IMR-90 (cell line): ENCODE results near the gene ZNF346. TPM values are rescaled to one million over a fixed set of nuclear protein-coding genes. Genes with fewer than 3 reads are reported as not detected.

ENCODE experiments used
- ATAC-seq: fragments of 200-7000 bp; cut with Tn5 transposase; 2 replicates; pipeline ENCODE4 v1.9.1; 2020; ENCODE audit warnings: low read depth, mild to moderate bottlenecking, moderate library complexity
- BruUV-seq: library from RNA; stranded (reverse); fragments of 400-500 nt; replicated peaks from 2 replicates; lab custom pipeline; 2021; lab: Mats Ljungman, UMichigan
- CTCF ChIA-PET: fragments of 300-600 bp; formaldehyde crosslinking; extraction: SDS; loops from one replicate; lab custom pipeline; 2021; ENCODE audit warnings: antibody characterized with exemption; lab: Yijun Ruan, JAX
- POLR2A ChIA-PET: fragments of 300-600 bp; sonication (Branson Sonifier 250); formaldehyde crosslinking; loops from one replicate; lab custom pipeline; 2022; ENCODE audit warnings: antibody characterized with exemption; ENCODE audit not compliant: unreplicated experiment; lab: Charles Lee
- DNase-seq: peaks from one replicate; pipeline ENCODE4 v3.0.0; 2013
- H2AFZ ChIP-seq: replicated peaks from 2 replicates; pipeline ENCODE3; 2013; ENCODE audit warnings: low read length, mild to moderate bottlenecking; ENCODE audit not compliant: poor library complexity
- H2AK5ac ChIP-seq: 2 replicates; pipeline ENCODE4 v1.6.1; 2013; ENCODE audit warnings: low read depth, low read length, inconsistent platforms
- H2AK9ac ChIP-seq: replicated peaks from 2 replicates; pipeline ENCODE3; 2013; ENCODE audit warnings: mild to moderate bottlenecking, low read depth, low read length, moderate library complexity; ENCODE audit not compliant: poor library complexity
- H2BK120ac ChIP-seq: 2 replicates; pipeline ENCODE4 v1.6.1; 2013; ENCODE audit warnings: low read depth, low read length, inconsistent platforms
- H2BK15ac ChIP-seq: 3 replicates; pipeline ENCODE4 v1.6.1; 2013; ENCODE audit warnings: low read depth, low read length, inconsistent platforms
- H2BK20ac ChIP-seq: 2 replicates; pipeline ENCODE4 v1.6.1; 2013; ENCODE audit warnings: low read depth, mild to moderate bottlenecking, inconsistent platforms, low read length, moderate library complexity
- H2BK5ac ChIP-seq: 2 replicates; pipeline ENCODE4 v1.6.1; 2013; ENCODE audit warnings: mild to moderate bottlenecking, low read depth, low read length, inconsistent platforms; ENCODE audit not compliant: poor library complexity, severe bottlenecking
- H3K14ac ChIP-seq: replicated peaks from 2 replicates; pipeline ENCODE4 v1.6.1; 2013; ENCODE audit warnings: low read depth, low read length, inconsistent platforms
- H3K18ac ChIP-seq: 2 replicates; pipeline ENCODE4 v1.6.1; 2013; ENCODE audit warnings: low read depth, low read length, control low read depth
- H3K23ac ChIP-seq: 2 replicates; pipeline ENCODE4 v1.6.1; 2013; ENCODE audit warnings: low read depth, low read length, inconsistent platforms
- H3K27ac ChIP-seq: 2 replicates; pipeline ENCODE4 v1.5.1; 2013; ENCODE audit warnings: mild to moderate bottlenecking, control low read depth, low read length; ENCODE audit not compliant: insufficient read depth
- H3K27me3 ChIP-seq: 2 replicates; pipeline ENCODE4 v1.6.1; 2013; ENCODE audit warnings: low read length; ENCODE audit not compliant: control insufficient read depth, insufficient read depth
- H3K36me3 ChIP-seq: 2 replicates; pipeline ENCODE4 v1.6.1; 2013; ENCODE audit warnings: low read length, mixed read lengths; ENCODE audit not compliant: control insufficient read depth, insufficient read depth
- H3K4ac ChIP-seq: 2 replicates; pipeline ENCODE4 v1.6.1; 2013; ENCODE audit warnings: low read depth, low read length, inconsistent platforms
- H3K4me1 ChIP-seq: 2 replicates; pipeline ENCODE4 v1.6.1; 2013; ENCODE audit warnings: low read length, mixed read lengths; ENCODE audit not compliant: control insufficient read depth, insufficient read depth
- H3K4me2 ChIP-seq: 2 replicates; pipeline ENCODE4 v1.6.1; 2013; ENCODE audit warnings: low read depth, mild to moderate bottlenecking, control low read depth, low read length, moderate library complexity
- H3K4me3 ChIP-seq: 2 replicates; pipeline ENCODE4 v1.5.1; 2013; ENCODE audit warnings: low read depth, mild to moderate bottlenecking, control low read depth, low read length, moderate library complexity; ENCODE audit not compliant: insufficient read depth
- H3K56ac ChIP-seq: 2 replicates; pipeline ENCODE4 v1.6.1; 2013; ENCODE audit warnings: low read length, inconsistent platforms; ENCODE audit not compliant: insufficient read depth; ENCODE audit errors: extremely low read depth
- H3K79me1 ChIP-seq, 2 experiments: 2 replicates each; pipeline ENCODE4 v1.6.1; 2013; ENCODE audit warnings: low read length in 2 of 2, inconsistent platforms in 1 of 2, low read depth in 1 of 2
- H3K9ac ChIP-seq: 2 replicates; pipeline ENCODE4 v1.6.1; 2013; ENCODE audit warnings: low read depth, low read length, control low read depth
- H3K9me1 ChIP-seq: 2 replicates; pipeline ENCODE4 v1.6.1; 2013; ENCODE audit warnings: low read length, inconsistent platforms; ENCODE audit not compliant: insufficient read depth
- H3K9me3 ChIP-seq: 2 replicates; pipeline ENCODE4 v1.6.1; 2013; ENCODE audit warnings: low read length; ENCODE audit not compliant: control insufficient read depth, insufficient read depth
- H4K20me1 ChIP-seq: 2 replicates; pipeline ENCODE4 v1.6.1; 2013; ENCODE audit warnings: low read length, inconsistent platforms; ENCODE audit not compliant: insufficient read depth
- H4K5ac ChIP-seq: 2 replicates; pipeline ENCODE4 v1.6.1; 2013; ENCODE audit warnings: mild to moderate bottlenecking, low read depth, low read length, control low read depth
- H4K8ac ChIP-seq, 2 experiments: 2 replicates each; pipeline ENCODE4 v1.6.1; 2013; ENCODE audit warnings: low read depth in 2 of 2, low read length in 2 of 2, control low read depth in 1 of 2, inconsistent platforms in 1 of 2
- H4K91ac ChIP-seq: 2 replicates; pipeline ENCODE4 v1.6.1; 2013; ENCODE audit warnings: low read depth, low read length, inconsistent platforms; ENCODE audit not compliant: insufficient read depth
- BHLHE40 ChIP-seq: fragments of 150-350 bp; IDR thresholded peaks from 2 replicates; pipeline ENCODE4 v1.6.1; 2016; ENCODE audit warnings: mild to moderate bottlenecking, low read depth, low read length
- CEBPB ChIP-seq: IDR thresholded peaks from 2 replicates; pipeline ENCODE4 v1.6.1; 2012; ENCODE audit warnings: low read depth, low read length, improper control_type of control experiment
- CTCF ChIP-seq: conservative IDR thresholded peaks from 2 replicates; pipeline ENCODE4 v1.5.1; 2012; ENCODE audit warnings: mild to moderate bottlenecking, low read depth, low read length, improper control_type of control experiment
- ELK1 ChIP-seq: fragments of 150-350 bp; IDR thresholded peaks from 2 replicates; pipeline ENCODE4 v1.6.1; 2016; ENCODE audit warnings: low read depth, mild to moderate bottlenecking, low read length, moderate library complexity, borderline replicate concordance
- MAFK ChIP-seq: IDR thresholded peaks from 2 replicates; pipeline ENCODE4 v1.6.1; 2012; ENCODE audit warnings: low read depth, low read length, improper control_type of control experiment
- MAZ ChIP-seq: IDR thresholded peaks from 2 replicates; pipeline ENCODE4 v1.6.1; 2012; ENCODE audit warnings: low read depth, mild to moderate bottlenecking, low read length, improper control_type of control experiment, moderate library complexity, borderline replicate concordance
- MXI1 ChIP-seq: IDR thresholded peaks from 2 replicates; pipeline ENCODE4 v1.6.1; 2012; ENCODE audit warnings: low read depth, mild to moderate bottlenecking, low read length, moderate library complexity, borderline replicate concordance
- POLR2A ChIP-seq: IDR thresholded peaks from 2 replicates; pipeline ENCODE4 v1.6.1; 2012; ENCODE audit warnings: mild to moderate bottlenecking, low read depth, low read length
- RFX5 ChIP-seq: IDR thresholded peaks from 2 replicates; pipeline ENCODE4 v1.8.0; 2012; ENCODE audit warnings: low read depth, mild to moderate bottlenecking, low read length, moderate library complexity
- WGBS, 2 experiments: methylation state at CpG; one replicate each; pipeline versions ENCODE4 v1.1.5 to v1.1.7; 2013; ENCODE audit warnings: missing lambda C conversion rate in 2 of 2; ENCODE audit not compliant: insufficient read length in 1 of 2; ENCODE audit errors: extremely low coverage in 2 of 2; 5-methylcytosine and 5-hydroxymethylcytosine counted together
- dilution Hi-C: fragments of 300-500 bp; cut with HindIII; formaldehyde crosslinking; loops from one replicate; pipeline ENCODE4 v1.14.3; 2018; ENCODE audit warnings: low sequenced_read_pairs; ENCODE audit not compliant: unreplicated experiment
- in situ Hi-C: fragments of 300-500 bp; cut with MboI; formaldehyde crosslinking; loops from 3 replicates; pipeline ENCODE4 v1.14.3; 2019; ENCODE audit warnings: low sequenced_read_pairs, inconsistent platforms, mixed read lengths
- intact Hi-C: fragments of 100-400 bp; cut with micrococcal nuclease; formaldehyde crosslinking; loops from 2 replicates; pipeline ENCODE4 v1.10.0; 2022
- polyA plus RNA-seq, 3 experiments: library from polyadenylated mRNA; depleted of rRNA; stranded (reverse); fragments of >200 nt; gene quantifications; 2 replicates each; pipeline ENCODE4 v1.2.3, GENCODE V29; 2012; ENCODE audit warnings: low replicate concordance in 1 of 3
- total RNA-seq: library from RNA; depleted of rRNA; stranded (reverse); fragments of >200 nt; gene quantifications from 2 replicates; pipeline ENCODE4 v1.2.3, GENCODE V29; 2012
- TF ChIP-seq, protein P1 (sequence below): fragments of 150-350 bp; IDR thresholded peaks from 2 replicates; pipeline ENCODE4 v1.6.1; 2017; ENCODE audit warnings: mild to moderate bottlenecking, antibody characterized with exemption, low read length, low read depth

Gene ZNF346
- total and polyA plus RNA-seq, 2 of the 4 experiments (the other 2 are of a cell fraction): 15.1 to 17.0 TPM

DNA sequence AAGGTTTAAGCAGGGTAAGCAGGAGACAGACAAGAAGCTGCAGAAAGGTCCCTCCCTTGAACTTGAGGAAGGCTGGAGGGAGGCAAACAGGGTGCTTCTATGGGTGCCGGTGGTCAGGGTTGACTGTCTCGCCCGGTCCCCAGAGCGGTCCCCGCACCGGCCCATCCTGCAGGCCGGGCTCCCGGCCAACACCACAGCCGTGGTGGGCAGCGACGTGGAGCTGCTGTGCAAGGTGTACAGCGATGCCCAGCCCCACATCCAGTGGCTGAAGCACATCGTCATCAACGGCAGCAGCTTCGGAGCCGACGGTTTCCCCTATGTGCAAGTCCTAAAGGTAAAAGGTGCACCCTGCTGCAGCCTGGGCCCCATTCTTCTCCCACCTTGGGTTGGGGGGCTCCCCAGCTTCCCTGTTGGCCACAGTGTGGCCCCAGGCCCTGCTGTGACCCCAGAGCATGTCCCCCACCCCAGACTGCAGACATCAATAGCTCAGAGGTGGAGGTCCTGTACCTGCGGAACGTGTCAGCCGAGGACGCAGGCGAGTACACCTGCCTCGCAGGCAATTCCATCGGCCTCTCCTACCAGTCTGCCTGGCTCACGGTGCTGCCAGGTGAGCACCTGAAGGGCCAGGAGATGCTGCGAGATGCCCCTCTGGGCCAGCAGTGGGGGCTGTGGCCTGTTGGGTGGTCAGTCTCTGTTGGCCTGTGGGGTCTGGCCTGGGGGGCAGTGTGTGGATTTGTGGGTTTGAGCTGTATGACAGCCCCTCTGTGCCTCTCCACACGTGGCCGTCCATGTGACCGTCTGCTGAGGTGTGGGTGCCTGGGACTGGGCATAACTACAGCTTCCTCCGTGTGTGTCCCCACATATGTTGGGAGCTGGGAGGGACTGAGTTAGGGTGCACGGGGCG lies 69.9 kb downstream of the ZNF346 start (continued):
- TF ChIP-seq CEBPB (no peak), MAZ (no peak)

- H3K4me3 ChIP-seq: no peak overlapping the region
- H3K27me3 ChIP-seq: no peaks in the 10 kb centered on the region
- H2AFZ ChIP-seq: no peak overlapping the region
- H2BK5ac ChIP-seq: no peak overlapping the region
- H3K56ac ChIP-seq: no peak overlapping the region
- H3K23ac ChIP-seq: no peak overlapping the region
- no peak overlapping the region for H3K14ac ChIP-seq
- intact Hi-C loops: no loop called here
- peak overlapping the region; percentile 55 for H2AK9ac ChIP-seq
- H3K36me3 ChIP-seq: peaks cover 12% of the 10 kb centered on the region; the same call in 1 of the 2 replicates
- no peak overlapping the region for H4K91ac ChIP-seq
- H2BK120ac ChIP-seq: no peak overlapping the region
- DNase-seq (no peak), ATAC-seq (no peak)
- 0 out of 3 replicates have a peak overlapping the region, but pooled peaks have one; percentile 40 for H2BK15ac ChIP-seq
- H3K4ac ChIP-seq: no peak overlapping the region
- no peaks in the 10 kb centered on the region; the same call in 1 of the 2 replicates for H4K20me1 ChIP-seq
- no peak overlapping the region for H3K9ac ChIP-seq
- CTCF ChIA-PET: no interaction called here
- no peak overlapping the region for H4K5ac ChIP-seq
- WGBS, 2 experiments: 96% methylated on average over 20 of the region's 40 CpGs; no CpG with 5 or more reads in 1 of the 2 experiments
- H4K8ac ChIP-seq: peak overlapping the region in 1 of 2 experiments; percentile 46; a peak in 1 of 4 replicates
- POLR2A ChIA-PET: no interaction called here
- H3K18ac ChIP-seq: no peak overlapping the region
- 0 out of 2 replicates have a peak, but pooled peaks cover 8% of the 10 kb centered on the region for H3K9me1 ChIP-seq
- BruUV-seq: no TSS peak
- no peaks in the 10 kb centered on the region for H3K9me3 ChIP-seq
- in situ Hi-C loops: no loop called here
- no peaks in the 10 kb centered on the region for H3K79me1 ChIP-seq
- no peak overlapping the region for H3K27ac ChIP-seq
- H2BK20ac ChIP-seq: no peak overlapping the region
- dilution Hi-C loops: no loop called here
- peak overlapping the region; percentile 74 for H2AK5ac ChIP-seq
- no peak overlapping the region for H3K4me2 ChIP-seq
- peaks cover 29% of the 10 kb centered on the region for H3K4me1 ChIP-seq
- TF ChIP-seq ELK1 (no peak), CTCF (no peak), MXI1 (no peak), POLR2A (no peak), MAFK (no peak), BHLHE40 (no peak), CEBPB (no peak), RFX5 (no peak)
- TF ChIP-seq, protein P1, sequence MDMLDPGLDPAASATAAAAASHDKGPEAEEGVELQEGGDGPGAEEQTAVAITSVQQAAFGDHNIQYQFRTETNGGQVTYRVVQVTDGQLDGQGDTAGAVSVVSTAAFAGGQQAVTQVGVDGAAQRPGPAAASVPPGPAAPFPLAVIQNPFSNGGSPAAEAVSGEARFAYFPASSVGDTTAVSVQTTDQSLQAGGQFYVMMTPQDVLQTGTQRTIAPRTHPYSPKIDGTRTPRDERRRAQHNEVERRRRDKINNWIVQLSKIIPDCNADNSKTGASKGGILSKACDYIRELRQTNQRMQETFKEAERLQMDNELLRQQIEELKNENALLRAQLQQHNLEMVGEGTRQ: no peak
Observed at GRCh38 chr5:177093082-177093712, 70.7 kb downstream of the ZNF346 start.
